Neural progenitor cell (in vitro differentiated cells): Measurements from ENCODE around the gene TMEM62. TPM values are rescaled to one million over a fixed set of nuclear protein-coding genes. Genes with fewer than 3 reads are reported as not detected.

Source experiments
- DNase-seq: peaks from one replicate; pipeline ENCODE4 v3.0.0-alpha.2; 2016; ENCODE audit warnings: low spot score
- H2AFZ ChIP-seq: fragments of 200-600 bp; sonication (generic); replicated peaks from 2 replicates; pipeline ENCODE4 v1.6.1; 2016; ENCODE audit warnings: antibody characterized with exemption
- H3F3A ChIP-seq: fragments of 200-600 bp; sonication (generic); 2 replicates; pipeline ENCODE4 v1.6.1; 2016; ENCODE audit warnings: antibody characterized with exemption, low read depth
- H3K27ac ChIP-seq: fragments of 200-600 bp; sonication (generic); 2 replicates; pipeline ENCODE4 v1.5.1; 2016; ENCODE audit warnings: mild to moderate bottlenecking
- H3K27me3 ChIP-seq: fragments of 200-600 bp; sonication (generic); 2 replicates; pipeline ENCODE4 v1.6.1; 2016; ENCODE audit warnings: mild to moderate bottlenecking, moderate library complexity
- H3K36me3 ChIP-seq: fragments of 200-600 bp; sonication (generic); 2 replicates; pipeline ENCODE4 v1.5.1; 2016
- H3K4me1 ChIP-seq: fragments of 200-600 bp; sonication (generic); 2 replicates; pipeline ENCODE4 v1.6.1; 2016; ENCODE audit warnings: mixed run types
- H3K4me2 ChIP-seq: fragments of 200-600 bp; sonication (generic); 2 replicates; pipeline ENCODE4 v1.6.1; 2016
- H3K4me3 ChIP-seq: fragments of 200-600 bp; sonication (generic); 2 replicates; pipeline ENCODE4 v1.5.1; 2016
- H3K79me2 ChIP-seq: fragments of 200-600 bp; sonication (generic); 2 replicates; pipeline ENCODE4 v1.6.1; 2016; ENCODE audit warnings: low read depth
- H3K9ac ChIP-seq: fragments of 200-600 bp; sonication (generic); 2 replicates; pipeline ENCODE4 v1.6.1; 2016
- H3K9me3 ChIP-seq: fragments of 200-600 bp; sonication (generic); 2 replicates; pipeline ENCODE4 v1.5.1; 2016; ENCODE audit warnings: low read depth
- H4K20me1 ChIP-seq: fragments of 200-600 bp; sonication (generic); 2 replicates; pipeline ENCODE4 v1.6.1; 2016; ENCODE audit warnings: low read depth
- H3K27ac Mint-ChIP-seq: 3 replicates; pipeline ENCODE4 v1.8.0; 2021; ENCODE audit warnings: mixed read lengths
- H3K27me3 Mint-ChIP-seq: 2 replicates; pipeline ENCODE4 v1.8.0; 2022; ENCODE audit warnings: low read depth, mild to moderate bottlenecking, inconsistent platforms, moderate library complexity, mixed read lengths; ENCODE audit not compliant: insufficient read depth
- H3K36me3 Mint-ChIP-seq: 3 replicates; pipeline ENCODE4 v1.8.0; 2021; ENCODE audit warnings: mixed read lengths
- H3K4me1 Mint-ChIP-seq: 3 replicates; pipeline ENCODE4 v1.8.0; 2021; ENCODE audit warnings: mixed read lengths
- H3K4me3 Mint-ChIP-seq: 3 replicates; pipeline ENCODE4 v1.8.0; 2021; ENCODE audit warnings: mild to moderate bottlenecking, moderate library complexity, mixed read lengths
- H3K9me3 Mint-ChIP-seq: 3 replicates; pipeline ENCODE4 v1.8.0; 2020; ENCODE audit warnings: mixed read lengths
- EZH2 ChIP-seq: fragments of 200-600 bp; sonication (generic); IDR thresholded peaks from 2 replicates; pipeline ENCODE4 v1.6.1; 2017; ENCODE audit warnings: antibody characterized with exemption, mild to moderate bottlenecking, moderate library complexity
- EZH2phosphoT487 ChIP-seq: fragments of 200-600 bp; sonication (generic); IDR thresholded peaks from 2 replicates; pipeline ENCODE4 v1.6.1; 2017; ENCODE audit warnings: antibody characterized with exemption
- total RNA-seq: library from RNA; depleted of rRNA; stranded (reverse); fragments of >200 nt; gene quantifications from 2 replicates; pipeline ENCODE4 v1.2.3, GENCODE V29; 2015; ENCODE audit warnings: low replicate concordance
- TF ChIP-seq, protein P1 (sequence below): fragments of 200-600 bp; sonication (generic); IDR thresholded peaks from 2 replicates; pipeline ENCODE4 v1.5.1; 2017; ENCODE audit warnings: antibody characterized with exemption, mild to moderate bottlenecking

Gene TMEM62
- total RNA-seq, 1 donor from 2014 or later, result 11.9 TPM

GRCh38 chr15:43095243-43095642 is 38.1 kb upstream of the TMEM62 start:
- no peak overlapping the region for H3K4me2 ChIP-seq
- peaks cover 2% of the 10 kb centered on the region for H3K9me3 Mint-ChIP-seq
- H2AFZ ChIP-seq, result no peak overlapping the region
- H3K27ac Mint-ChIP-seq, result no peak overlapping the region
- no peaks in the 10 kb centered on the region for H3K36me3 ChIP-seq
- H3K9me3 ChIP-seq, result no peaks in the 10 kb centered on the region
- H3K36me3 Mint-ChIP-seq, result peaks cover 22% of the 10 kb centered on the region
- H3K4me3 Mint-ChIP-seq, result no peak overlapping the region
- H3K4me1 ChIP-seq, result no peaks in the 10 kb centered on the region
- DNase-seq, result no peak
- H3K27me3 Mint-ChIP-seq, result no peaks in the 10 kb centered on the region
- H3K4me3 ChIP-seq, result no peak overlapping the region
- peaks cover 90% of the 10 kb centered on the region for H3K79me2 ChIP-seq
- no peak overlapping the region for H3K9ac ChIP-seq
- no peaks in the 10 kb centered on the region for H3K27me3 ChIP-seq
- no peak for TF ChIP-seq EZH2
- TF ChIP-seq, protein P1, sequence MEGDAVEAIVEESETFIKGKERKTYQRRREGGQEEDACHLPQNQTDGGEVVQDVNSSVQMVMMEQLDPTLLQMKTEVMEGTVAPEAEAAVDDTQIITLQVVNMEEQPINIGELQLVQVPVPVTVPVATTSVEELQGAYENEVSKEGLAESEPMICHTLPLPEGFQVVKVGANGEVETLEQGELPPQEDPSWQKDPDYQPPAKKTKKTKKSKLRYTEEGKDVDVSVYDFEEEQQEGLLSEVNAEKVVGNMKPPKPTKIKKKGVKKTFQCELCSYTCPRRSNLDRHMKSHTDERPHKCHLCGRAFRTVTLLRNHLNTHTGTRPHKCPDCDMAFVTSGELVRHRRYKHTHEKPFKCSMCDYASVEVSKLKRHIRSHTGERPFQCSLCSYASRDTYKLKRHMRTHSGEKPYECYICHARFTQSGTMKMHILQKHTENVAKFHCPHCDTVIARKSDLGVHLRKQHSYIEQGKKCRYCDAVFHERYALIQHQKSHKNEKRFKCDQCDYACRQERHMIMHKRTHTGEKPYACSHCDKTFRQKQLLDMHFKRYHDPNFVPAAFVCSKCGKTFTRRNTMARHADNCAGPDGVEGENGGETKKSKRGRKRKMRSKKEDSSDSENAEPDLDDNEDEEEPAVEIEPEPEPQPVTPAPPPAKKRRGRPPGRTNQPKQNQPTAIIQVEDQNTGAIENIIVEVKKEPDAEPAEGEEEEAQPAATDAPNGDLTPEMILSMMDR, result no peak
- TF ChIP-seq EZH2phosphoT487, result no peak
- no peaks in the 10 kb centered on the region for H3K4me1 Mint-ChIP-seq
- H3K27ac ChIP-seq, result no peak overlapping the region
- no peaks in the 10 kb centered on the region for H4K20me1 ChIP-seq
- no peaks in the 10 kb centered on the region for H3F3A ChIP-seq

DNA sequence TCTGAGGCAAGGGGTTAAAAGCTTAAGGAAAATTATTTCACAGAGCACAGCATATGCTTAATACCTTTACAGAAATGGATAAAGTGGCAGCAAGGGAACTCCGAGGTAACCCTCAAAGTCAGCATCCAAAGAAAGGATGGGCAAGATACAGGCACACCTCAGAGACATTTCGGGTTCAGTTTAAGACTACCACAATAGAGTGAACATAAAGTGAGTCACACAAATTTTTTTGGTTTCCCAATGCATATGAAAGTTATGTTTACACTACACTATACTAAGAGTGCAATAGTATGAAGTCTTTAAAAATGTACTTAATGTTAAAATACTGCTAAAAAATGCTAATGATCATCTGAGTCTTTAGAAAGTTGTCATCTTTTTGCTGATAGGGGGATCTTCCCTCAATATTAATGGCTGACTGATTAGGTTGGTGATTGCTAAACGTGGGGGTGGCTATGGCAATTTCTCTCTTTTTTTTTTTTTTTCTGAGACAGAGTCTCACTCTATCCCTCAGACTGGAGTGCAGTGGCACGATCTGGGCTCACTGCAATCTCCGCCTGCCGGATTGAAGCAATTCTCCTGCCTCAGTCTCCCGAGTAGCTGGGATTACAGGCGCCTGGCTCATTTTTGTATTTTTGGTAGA is 37.6 kb upstream of the TMEM62 start:
- Histone ChIP-seq H3K79me2 (peaks cover 91% of the 10 kb centered on the region), H3K27me3 (no peaks in the 10 kb centered on the region), H3K9me3 (no peaks in the 10 kb centered on the region), H3K4me3 (no peak overlapping the region), H2AFZ (no peak overlapping the region), H3K9ac (no peak overlapping the region), H3K27ac (no peak overlapping the region), H3K4me2 (no peak overlapping the region), H3K36me3 (peaks cover 2% of the 10 kb centered on the region), H3F3A (no peaks in the 10 kb centered on the region), H3K4me1 (no peaks in the 10 kb centered on the region), H4K20me1 (no peaks in the 10 kb centered on the region)
- H3K27me3 Mint-ChIP-seq, result no peaks in the 10 kb centered on the region
- no peak overlapping the region for H3K27ac Mint-ChIP-seq
- H3K4me3 Mint-ChIP-seq, result no peak overlapping the region
- H3K4me1 Mint-ChIP-seq, result no peaks in the 10 kb centered on the region
- peaks cover 3% of the 10 kb centered on the region for H3K9me3 Mint-ChIP-seq
- no peak for DNase-seq
- peaks cover 25% of the 10 kb centered on the region for H3K36me3 Mint-ChIP-seq
- no peak for TF ChIP-seq EZH2phosphoT487
- TF ChIP-seq EZH2, result no peak
- TF ChIP-seq, protein P1, result no peak

DNA sequence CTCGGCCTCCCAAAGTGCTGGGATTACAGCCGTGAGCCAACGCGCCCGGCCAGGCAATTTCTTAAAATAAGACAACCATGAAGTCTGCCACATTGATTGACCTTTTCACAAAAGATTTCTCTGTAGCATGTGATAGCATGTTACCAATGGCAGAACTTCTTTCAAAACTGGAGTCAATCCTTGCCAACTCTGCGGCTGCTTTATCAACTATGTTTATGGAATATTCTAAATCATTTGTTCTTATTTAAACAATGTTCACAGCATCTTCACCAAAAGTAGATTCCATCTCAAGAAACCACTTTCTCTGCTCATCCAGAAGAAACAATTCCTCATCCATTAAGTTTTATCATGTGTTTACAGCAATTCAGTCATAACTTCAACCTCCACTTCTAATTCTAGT is 37.0 kb upstream of the TMEM62 start:
- no peak overlapping the region for H3K9ac ChIP-seq
- H3K27ac ChIP-seq, result no peak overlapping the region
- H3K27me3 ChIP-seq, result no peaks in the 10 kb centered on the region
- TF ChIP-seq, protein P1, result no peak
- TF ChIP-seq EZH2 (no peak), EZH2phosphoT487 (no peak)
- no peaks in the 10 kb centered on the region for H4K20me1 ChIP-seq
- H3K27ac Mint-ChIP-seq, result no peak overlapping the region
- H3K4me3 Mint-ChIP-seq, result no peak overlapping the region
- no peak overlapping the region for H3K4me3 ChIP-seq
- no peaks in the 10 kb centered on the region for H3K27me3 Mint-ChIP-seq
- no peaks in the 10 kb centered on the region for H3F3A ChIP-seq
- no peaks in the 10 kb centered on the region for H3K4me1 ChIP-seq
- H3K4me2 ChIP-seq, result no peak overlapping the region
- no peak overlapping the region for H2AFZ ChIP-seq
- H3K36me3 ChIP-seq, result peaks cover 5% of the 10 kb centered on the region
- peaks cover 3% of the 10 kb centered on the region for H3K9me3 Mint-ChIP-seq
- H3K4me1 Mint-ChIP-seq, result no peaks in the 10 kb centered on the region
- no peaks in the 10 kb centered on the region for H3K9me3 ChIP-seq
- DNase-seq, result no peak
- peaks cover 31% of the 10 kb centered on the region for H3K36me3 Mint-ChIP-seq
- H3K79me2 ChIP-seq, result peaks cover 91% of the 10 kb centered on the region
